ENCODE results near the gene STAG1. TPM values are rescaled to one million over a fixed set of nuclear protein-coding genes. Genes with fewer than 3 reads are reported as not detected.
"Not testable (repeated sequence)": the region's sequence is repeated elsewhere in the genome, so short reads cannot be mapped to it uniquely, and the experiment has no call there.

The STAG1 gene
- total RNA-seq, 1 donor from 2014 or later, result 40.9 TPM

- Mint-ChIP-seq H3K4me1 (ENCODE audit: low read depth) (peaks cover 28% of the 10 kb centered on the region), H3K36me3 (ENCODE audit: low read depth) (no peaks in the 10 kb centered on the region), H3K27me3 (ENCODE audit: low read depth) (no peaks in the 10 kb centered on the region), H3K4me3 (ENCODE audit: unreplicated experiment) (no peak overlapping the region), H3K9me3 (ENCODE audit: low read depth) (no peaks in the 10 kb centered on the region), H3K27ac (ENCODE audit: unreplicated experiment) (no peak overlapping the region)
- no peak for TF ChIP-seq CTCF (IDR thresholded peaks at IDR 0.05)
- DNase-seq (ENCODE audit: low spot score), result no peak
Measured at GRCh38 chr3:136672457-136672856, 79.7 kb downstream of the STAG1 start.

- Mint-ChIP-seq H3K9me3 (ENCODE audit: low read depth) (no peaks in the 10 kb centered on the region), H3K4me1 (ENCODE audit: low read depth) (peaks cover 32% of the 10 kb centered on the region), H3K4me3 (ENCODE audit: unreplicated experiment) (no peak overlapping the region), H3K36me3 (ENCODE audit: low read depth) (no peaks in the 10 kb centered on the region), H3K27ac (ENCODE audit: unreplicated experiment) (peak overlapping the region; percentile 47), H3K27me3 (ENCODE audit: low read depth) (no peaks in the 10 kb centered on the region)
- no peak for TF ChIP-seq CTCF (IDR thresholded peaks at IDR 0.05)
- no peak for DNase-seq (ENCODE audit: low spot score)
Measured at GRCh38 chr3:136671921-136672320, 80.3 kb downstream of the STAG1 start.

GRCh38 chr3:136670166-136670565, 82.0 kb downstream of the STAG1 start:
- no peaks in the 10 kb centered on the region for H3K9me3 Mint-ChIP-seq (ENCODE audit: low read depth)
- H3K4me3 Mint-ChIP-seq (ENCODE audit: unreplicated experiment), result no peak overlapping the region
- peaks cover 31% of the 10 kb centered on the region for H3K4me1 Mint-ChIP-seq (ENCODE audit: low read depth)
- DNase-seq (ENCODE audit: low spot score), result no peak
- H3K27ac Mint-ChIP-seq (ENCODE audit: unreplicated experiment), result no peak overlapping the region
- no peak for TF ChIP-seq CTCF (IDR thresholded peaks at IDR 0.05)
- H3K36me3 Mint-ChIP-seq (ENCODE audit: low read depth), result no peaks in the 10 kb centered on the region
- no peaks in the 10 kb centered on the region for H3K27me3 Mint-ChIP-seq (ENCODE audit: low read depth)

- Mint-ChIP-seq H3K4me1 (ENCODE audit: low read depth) (peaks cover 34% of the 10 kb centered on the region), H3K9me3 (ENCODE audit: low read depth) (no peaks in the 10 kb centered on the region), H3K36me3 (ENCODE audit: low read depth) (no peaks in the 10 kb centered on the region), H3K4me3 (ENCODE audit: unreplicated experiment) (no peak overlapping the region), H3K27ac (ENCODE audit: unreplicated experiment) (no peak overlapping the region), H3K27me3 (ENCODE audit: low read depth) (no peaks in the 10 kb centered on the region)
- DNase-seq (ENCODE audit: low spot score), result no peak
- TF ChIP-seq CTCF (IDR thresholded peaks at IDR 0.05), result no peak
Measured at GRCh38 chr3:136667081-136667480, 85.1 kb downstream of the STAG1 start.

- not testable (repeated sequence) for DNase-seq (ENCODE audit: low spot score); H3K36me3 Mint-ChIP-seq (ENCODE audit: low read depth); H3K27ac Mint-ChIP-seq (ENCODE audit: unreplicated experiment); H3K4me3 Mint-ChIP-seq (ENCODE audit: unreplicated experiment); H3K9me3 Mint-ChIP-seq (ENCODE audit: low read depth); H3K27me3 Mint-ChIP-seq (ENCODE audit: low read depth)
- H3K4me1 Mint-ChIP-seq (ENCODE audit: low read depth), result peaks cover 26% of the 10 kb centered on the region
Measured at GRCh38 chr3:136666301-136666700, 85.9 kb downstream of the STAG1 start.

- DNase-seq (ENCODE audit: low spot score), result no peak
- Mint-ChIP-seq H3K27ac (ENCODE audit: unreplicated experiment) (no peak overlapping the region), H3K27me3 (ENCODE audit: low read depth) (no peaks in the 10 kb centered on the region), H3K4me3 (ENCODE audit: unreplicated experiment) (no peak overlapping the region), H3K36me3 (ENCODE audit: low read depth) (no peaks in the 10 kb centered on the region), H3K9me3 (ENCODE audit: low read depth) (no peaks in the 10 kb centered on the region), H3K4me1 (ENCODE audit: low read depth) (peaks cover 17% of the 10 kb centered on the region)
- no peak for TF ChIP-seq CTCF (IDR thresholded peaks at IDR 0.05)
Measured at GRCh38 chr3:136664771-136665170, 87.4 kb downstream of the STAG1 start.

Measured in chondrocyte (in vitro differentiated cells).